CD4-positive, alpha-beta T cell treated with Interferon alpha-2 for 1 hour (primary cell): ENCODE data around the gene ANKMY2.
A peak's percentile ranks its signal among the peaks of the same experiment; 100 is the strongest.

Experiments used
- DNase-seq, 2 donors: peaks; one replicate each; pipeline ENCODE4 v3.0.0-alpha.2; 2020 to 2022

Gene ANKMY2

GRCh38 chr7:16564023-16564380 lies 81.6 kb downstream of the ANKMY2 start:
- peak in 1 of 2 donors; percentile 12 for DNase-seq

DNA sequence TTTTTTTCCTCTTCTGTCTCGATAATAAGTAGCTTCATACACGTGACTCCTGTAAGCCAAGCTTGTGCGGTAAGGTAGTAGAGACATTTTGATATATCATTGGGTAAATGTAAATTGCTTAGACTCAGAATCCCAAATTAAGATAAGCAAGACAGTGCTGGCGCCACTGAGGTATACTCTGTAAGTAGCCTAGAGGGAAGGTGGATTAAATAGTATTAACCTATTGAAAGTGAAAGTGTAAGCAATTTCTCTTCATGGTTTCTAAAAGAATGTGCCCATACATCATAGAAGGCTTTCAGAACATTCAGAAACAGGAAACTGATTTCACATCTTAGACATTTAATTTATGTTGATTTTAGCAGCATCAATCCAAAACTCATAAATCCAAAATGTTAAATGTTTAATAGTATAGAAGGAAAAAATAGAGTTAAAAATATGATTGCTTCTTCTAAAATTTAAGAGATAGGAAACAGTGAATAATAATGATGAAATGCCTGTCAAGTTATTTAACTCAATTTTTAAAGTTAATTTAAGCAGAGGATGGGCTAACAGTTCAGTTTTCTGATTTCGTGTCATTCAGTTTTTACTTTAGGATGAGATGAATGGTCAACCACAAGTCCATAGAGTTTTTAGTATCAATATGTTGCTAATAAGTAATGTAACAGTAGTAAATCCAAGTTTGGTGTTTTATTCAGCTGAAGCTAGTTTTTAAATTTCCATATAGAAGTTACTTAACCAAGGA lies 82.1 kb downstream of the ANKMY2 start:
- peak in 1 of 2 donors; percentile 22 for DNase-seq

DNA sequence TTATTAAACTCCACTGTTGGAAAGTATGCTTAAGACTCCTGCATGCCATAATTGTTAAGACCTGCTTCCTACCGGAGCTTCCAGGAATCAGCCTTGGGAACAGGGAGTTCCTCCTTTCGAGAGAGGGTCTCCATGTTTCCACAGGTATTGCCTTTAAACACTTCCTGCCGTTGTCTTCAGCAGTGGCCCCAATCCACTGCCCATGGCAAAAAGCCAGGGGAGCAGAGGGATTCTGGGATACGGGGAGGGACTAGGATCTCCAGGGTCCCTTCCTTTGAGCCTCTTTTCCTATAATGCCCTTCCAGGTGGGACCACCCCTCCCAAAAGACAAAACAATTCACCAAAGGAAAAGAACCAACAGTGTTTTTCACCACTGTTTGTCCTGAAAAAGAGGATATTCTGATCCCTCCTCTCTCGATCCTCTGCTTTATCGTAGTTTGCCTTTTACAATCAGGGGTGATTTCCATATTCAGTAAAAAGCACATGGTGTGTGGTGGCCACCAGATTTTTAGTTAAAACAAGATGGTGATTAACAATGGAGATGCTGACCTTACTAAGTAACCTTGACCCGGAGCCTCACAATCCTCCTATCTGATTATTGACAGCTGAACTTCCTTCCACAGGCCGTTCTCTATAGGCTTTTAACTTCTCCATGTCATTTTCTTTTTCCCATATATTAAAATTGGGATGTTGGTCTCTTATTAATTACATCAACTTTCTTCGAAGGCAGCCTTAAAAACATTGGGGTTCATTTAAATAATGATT lies 82.9 kb downstream of the ANKMY2 start:
- DNase-seq = no peak

DNA sequence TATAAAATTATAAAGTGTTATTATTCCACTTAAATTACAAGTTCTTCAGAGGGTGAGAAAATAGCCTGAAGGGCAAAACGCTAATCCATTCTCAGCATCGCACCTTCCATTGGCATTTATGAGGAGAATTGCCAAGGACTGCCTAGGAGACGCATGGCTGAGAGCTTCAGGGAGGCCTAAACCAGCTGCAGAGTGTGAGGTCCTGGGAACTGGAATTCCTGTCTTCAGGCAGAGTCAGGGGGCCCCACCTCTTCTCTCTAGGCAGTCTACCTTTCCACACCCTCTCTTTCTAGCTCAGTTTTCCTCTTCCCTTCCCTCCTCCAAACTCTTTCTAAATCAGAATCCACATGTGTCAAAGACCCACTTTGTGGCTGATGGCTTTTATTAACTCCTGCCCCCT lies 83.6 kb downstream of the ANKMY2 start:
- no peak for DNase-seq

GRCh38 chr7:16559497-16560179 lies 85.9 kb downstream of the ANKMY2 start:
- no peak for DNase-seq

DNA sequence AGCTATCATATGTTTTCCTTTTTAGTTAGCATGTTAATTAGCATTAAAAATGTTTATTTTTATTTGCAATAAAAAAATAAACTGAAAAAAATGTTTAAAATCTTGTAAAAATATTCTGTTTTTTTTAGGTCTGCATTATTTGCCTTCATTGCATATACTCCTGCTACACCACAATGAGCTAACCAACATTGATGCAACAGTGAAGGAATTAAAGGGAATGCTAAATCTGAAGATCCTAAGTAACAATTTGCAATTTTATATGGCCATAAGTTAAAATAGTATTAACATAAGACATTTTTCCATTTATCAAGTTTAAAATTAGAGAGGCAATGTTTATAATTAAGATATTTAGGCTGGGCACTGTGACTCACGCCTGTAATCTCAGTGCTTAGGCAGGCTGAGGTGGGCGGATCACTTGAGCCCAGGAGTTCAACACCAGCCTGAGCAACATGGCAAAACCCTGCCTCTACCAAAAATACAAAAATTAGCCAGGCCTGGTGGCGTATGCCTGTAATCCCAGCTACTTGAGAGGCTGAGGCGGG lies 86.7 kb downstream of the ANKMY2 start:
- no peak for DNase-seq

DNA sequence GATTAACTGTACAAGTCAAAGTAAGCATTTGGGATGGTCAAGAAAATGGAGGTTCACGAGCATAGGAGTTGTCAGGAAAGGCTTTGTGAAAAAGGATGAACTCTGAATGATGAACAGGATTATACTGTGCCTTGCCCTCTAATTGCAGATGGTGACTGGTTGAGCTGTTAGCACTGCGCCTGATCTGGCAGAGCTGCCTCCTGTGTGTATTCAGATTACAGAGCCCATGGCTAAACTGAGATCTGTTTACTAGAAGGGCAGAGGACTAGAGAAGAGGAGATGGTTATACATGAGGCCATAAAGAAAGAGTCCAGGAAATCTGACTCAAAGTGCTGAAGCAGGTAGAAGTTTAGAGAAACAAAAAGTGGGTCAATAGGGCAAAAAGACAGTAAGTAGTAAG lies 89.2 kb downstream of the ANKMY2 start:
- no peak for DNase-seq

- no peak for DNase-seq
These were observed 90.9 kb downstream of the ANKMY2 start for GRCh38 chr7:16554518-16555236.

- DNase-seq = no peak
These were observed 94.9 kb downstream of the ANKMY2 start for GRCh38 chr7:16550671-16551070.
